Uterus (tissue), 4 donors: ENCODE data around the gene ALG2. TPM values are rescaled to one million over a fixed set of nuclear protein-coding genes. Genes with fewer than 3 reads are reported as not detected.
"Not testable (repeated sequence)": the region's sequence is repeated elsewhere in the genome, so short reads cannot be mapped to it uniquely, and the experiment has no call there.

Experiments
- DNase-seq, 2 donors: peaks; one replicate each; pipeline ENCODE4 v3.0.0-alpha.2; 2019 to 2020
- H3K27ac ChIP-seq, 2 donors: fragments of 200-600 bp; sonication (generic); 1 replicate in 1 of 2; 2 replicates in 1 of 2; pipeline ENCODE4 v1.5.1; 2016 to 2018
- H3K27me3 ChIP-seq, 2 donors: fragments of 200-600 bp; sonication (generic); one replicate each; pipeline ENCODE4 v1.5.1; 2018 to 2019; ENCODE audit warnings: control low read depth in 1 of 2
- H3K36me3 ChIP-seq, 2 donors: fragments of 200-600 bp; sonication (generic); one replicate each; pipeline ENCODE4 v1.5.1; 2019; ENCODE audit warnings: control low read depth in 1 of 2
- H3K4me1 ChIP-seq, 2 donors: fragments of 200-600 bp; sonication (generic); one replicate each; pipeline ENCODE4 v1.5.1; 2018 to 2019; ENCODE audit warnings: control low read depth in 1 of 2
- H3K4me3 ChIP-seq, 2 donors: fragments of 200-600 bp; sonication (generic); 1 replicate in 1 of 2; 2 replicates in 1 of 2; pipeline ENCODE4 v1.5.1; 2018 to 2019; ENCODE audit warnings: mild to moderate bottlenecking in 1 of 2
- H3K9me3 ChIP-seq, 2 donors: fragments of 200-600 bp; sonication (generic); one replicate each; pipeline ENCODE4 v1.5.1; 2019; ENCODE audit warnings: control low read depth in 1 of 2
- CTCF ChIP-seq, 4 experiments: fragments of 200-600 bp in 2 of 4; fragments of 450-650 bp in 2 of 4; sonication (generic) in 2 of 4; IDR thresholded peaks; one replicate each; pipeline ENCODE4 v1.5.1; 2016 to 2019; ENCODE audit warnings: antibody characterized with exemption in 4 of 4, mild to moderate bottlenecking in 2 of 4, moderate library complexity in 1 of 4
- POLR2A ChIP-seq, 2 donors: fragments of 450-650 bp; IDR thresholded peaks; one replicate each; pipeline ENCODE4 v1.6.1; 2016; ENCODE audit warnings: antibody characterized with exemption in 2 of 2, mild to moderate bottlenecking in 1 of 2, moderate library complexity in 1 of 2
- intact Hi-C: fragments of 100-400 bp; cut with DNase I; formaldehyde crosslinking; loops from one replicate; pipeline ENCODE4 v1.15.1; 2023; ENCODE audit warnings: low total_unique reads
- total RNA-seq, 4 donors: library from RNA; depleted of rRNA in 3 of 4; stranded (reverse); fragments of >200 nt in 3 of 4; gene quantifications; one replicate each; pipeline versions ENCODE4 v1.1.0 to v1.2.4, GENCODE V29; 2014 to 2023
- donor health status: DM: yes; HTN: yes; CAD: no.

The ALG2 gene
- total RNA-seq, 4 donors from 2014 or later = 37.6 to 62.2 (median 45.3) TPM

GRCh38 chr9:99249619-99250018, 27.9 kb upstream of the ALG2 start:
- Histone ChIP-seq H3K27ac (no peak overlapping the region), H3K4me1 (no peaks in the 10 kb centered on the region), H3K36me3 (no peaks in the 10 kb centered on the region), H3K27me3 (no peaks in the 10 kb centered on the region), H3K4me3 (no peak overlapping the region), H3K9me3 (no peaks in the 10 kb centered on the region)
- TF ChIP-seq CTCF (IDR thresholded peaks at IDR 0.05) (no peak), POLR2A (IDR thresholded peaks at IDR 0.05) (no peak)
- intact Hi-C loops = no loop called here
- DNase-seq = no peak

GRCh38 chr9:99244344-99245260, 22.9 kb upstream of the ALG2 start:
- no peaks in the 10 kb centered on the region for H3K4me1 ChIP-seq
- no peak overlapping the region for H3K27ac ChIP-seq
- no peaks in the 10 kb centered on the region for H3K9me3 ChIP-seq
- H3K4me3 ChIP-seq = no peak overlapping the region
- no peaks in the 10 kb centered on the region for H3K27me3 ChIP-seq
- DNase-seq = no peak
- intact Hi-C loops = no loop called here
- H3K36me3 ChIP-seq = no peaks in the 10 kb centered on the region
- TF ChIP-seq CTCF (IDR thresholded peaks at IDR 0.05) (no peak), POLR2A (IDR thresholded peaks at IDR 0.05) (no peak)

- TF ChIP-seq POLR2A (IDR thresholded peaks at IDR 0.05) (no peak), CTCF (IDR thresholded peaks at IDR 0.05) (no peak)
- no peaks in the 10 kb centered on the region for H3K9me3 ChIP-seq
- DNase-seq = no peak
- intact Hi-C loops = no loop called here
- no peak overlapping the region for H3K27ac ChIP-seq
- H3K4me3 ChIP-seq = no peak overlapping the region
- no peaks in the 10 kb centered on the region for H3K36me3 ChIP-seq
- no peaks in the 10 kb centered on the region for H3K27me3 ChIP-seq
- no peaks in the 10 kb centered on the region for H3K4me1 ChIP-seq
Observed at GRCh38 chr9:99241106-99241505, 19.4 kb upstream of the ALG2 start.

- Histone ChIP-seq H3K27ac (no peak overlapping the region), H3K4me3 (no peak overlapping the region), H3K9me3 (no peaks in the 10 kb centered on the region), H3K4me1 (no peaks in the 10 kb centered on the region), H3K27me3 (no peaks in the 10 kb centered on the region), H3K36me3 (no peaks in the 10 kb centered on the region)
- TF ChIP-seq CTCF (IDR thresholded peaks at IDR 0.05) (no peak), POLR2A (IDR thresholded peaks at IDR 0.05) (no peak)
- no peak for DNase-seq
- intact Hi-C loops = no loop called here
Observed at GRCh38 chr9:99239341-99240060, 17.8 kb upstream of the ALG2 start.

GRCh38 chr9:99238331-99238730, 16.6 kb upstream of the ALG2 start:
- TF ChIP-seq POLR2A (IDR thresholded peaks at IDR 0.05) = no peak
- Histone ChIP-seq H3K27me3 (no peaks in the 10 kb centered on the region), H3K27ac (no peak overlapping the region), H3K4me1 (no peaks in the 10 kb centered on the region), H3K4me3 (no peak overlapping the region), H3K9me3 (no peaks in the 10 kb centered on the region), H3K36me3 (no peaks in the 10 kb centered on the region)
- intact Hi-C loops = no loop called here
- DNase-seq = no peak

- H3K4me3 ChIP-seq, intact Hi-C loops, H3K36me3 ChIP-seq, H3K4me1 ChIP-seq, H3K9me3 ChIP-seq, H3K27ac ChIP-seq, H3K27me3 ChIP-seq, DNase-seq: not testable (repeated sequence)
Observed at GRCh38 chr9:99237849-99238248, 16.1 kb upstream of the ALG2 start.
